Gastroesophageal sphincter (tissue), 3 donors: ENCODE results near the gene ZNF865.

ENCODE experiments used
- POLR2A ChIP-seq, 2 donors: fragments of 450-650 bp; IDR thresholded peaks; one replicate each; pipeline ENCODE4 v1.6.1; 2017; ENCODE audit warnings: antibody characterized with exemption in 2 of 2, mild to moderate bottlenecking in 2 of 2, moderate library complexity in 1 of 2
- POLR2AphosphoS5 ChIP-seq: sonication (generic); formaldehyde crosslinking; IDR thresholded peaks from one replicate; pipeline ENCODE4 v1.6.1; 2017; ENCODE audit warnings: antibody characterized with exemption
- TF ChIP-seq, protein P1 (sequence below), 4 experiments: fragments of 200-600 bp in 2 of 4; fragments of 450-650 bp in 2 of 4; sonication (generic) in 1 of 4; IDR thresholded peaks; one replicate each; pipeline ENCODE4 v1.5.1; 2017 to 2019; ENCODE audit warnings: antibody characterized with exemption in 4 of 4, mild to moderate bottlenecking in 2 of 4, moderate library complexity in 2 of 4

- TF ChIP-seq, protein P1, sequence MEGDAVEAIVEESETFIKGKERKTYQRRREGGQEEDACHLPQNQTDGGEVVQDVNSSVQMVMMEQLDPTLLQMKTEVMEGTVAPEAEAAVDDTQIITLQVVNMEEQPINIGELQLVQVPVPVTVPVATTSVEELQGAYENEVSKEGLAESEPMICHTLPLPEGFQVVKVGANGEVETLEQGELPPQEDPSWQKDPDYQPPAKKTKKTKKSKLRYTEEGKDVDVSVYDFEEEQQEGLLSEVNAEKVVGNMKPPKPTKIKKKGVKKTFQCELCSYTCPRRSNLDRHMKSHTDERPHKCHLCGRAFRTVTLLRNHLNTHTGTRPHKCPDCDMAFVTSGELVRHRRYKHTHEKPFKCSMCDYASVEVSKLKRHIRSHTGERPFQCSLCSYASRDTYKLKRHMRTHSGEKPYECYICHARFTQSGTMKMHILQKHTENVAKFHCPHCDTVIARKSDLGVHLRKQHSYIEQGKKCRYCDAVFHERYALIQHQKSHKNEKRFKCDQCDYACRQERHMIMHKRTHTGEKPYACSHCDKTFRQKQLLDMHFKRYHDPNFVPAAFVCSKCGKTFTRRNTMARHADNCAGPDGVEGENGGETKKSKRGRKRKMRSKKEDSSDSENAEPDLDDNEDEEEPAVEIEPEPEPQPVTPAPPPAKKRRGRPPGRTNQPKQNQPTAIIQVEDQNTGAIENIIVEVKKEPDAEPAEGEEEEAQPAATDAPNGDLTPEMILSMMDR (IDR thresholded peaks at IDR 0.05): no peak
- TF ChIP-seq POLR2A (IDR thresholded peaks at IDR 0.05) (no peak), POLR2AphosphoS5 (peak; percentile 77)
Measured at GRCh38 chr19:55580628-55581144, 24.8 kb upstream of the ZNF865 start, which contains the start of gene ZNF579.
